NCI-H128 (cell line): ENCODE measurements around the gene KLF7.

Experiments used
- DNase-seq: peaks from one replicate; lab custom pipeline; 2025; ENCODE audit not compliant: unreplicated experiment; lab: John Stamatoyannopoulos, UW

Gene KLF7

DNA sequence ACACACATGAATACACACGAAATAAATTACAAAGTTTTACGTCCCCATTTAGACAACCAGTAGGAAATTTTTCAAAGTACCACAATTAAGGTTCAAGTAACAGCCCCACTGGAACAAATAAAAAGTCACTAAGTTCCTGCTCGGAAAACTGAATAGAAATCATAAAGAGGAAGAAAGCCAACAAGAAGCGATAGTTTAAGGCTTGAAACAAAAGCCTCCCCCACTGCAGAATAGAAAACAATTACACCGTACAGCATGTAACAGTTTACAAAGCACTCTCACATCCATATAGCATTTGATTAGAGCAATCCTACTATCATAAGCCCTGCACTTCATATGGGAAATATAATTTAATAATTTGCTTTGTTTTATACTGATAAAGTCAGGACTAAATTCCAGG is 15.5 kb downstream of the KLF7 start:
- DNase-seq, result no peak

DNA sequence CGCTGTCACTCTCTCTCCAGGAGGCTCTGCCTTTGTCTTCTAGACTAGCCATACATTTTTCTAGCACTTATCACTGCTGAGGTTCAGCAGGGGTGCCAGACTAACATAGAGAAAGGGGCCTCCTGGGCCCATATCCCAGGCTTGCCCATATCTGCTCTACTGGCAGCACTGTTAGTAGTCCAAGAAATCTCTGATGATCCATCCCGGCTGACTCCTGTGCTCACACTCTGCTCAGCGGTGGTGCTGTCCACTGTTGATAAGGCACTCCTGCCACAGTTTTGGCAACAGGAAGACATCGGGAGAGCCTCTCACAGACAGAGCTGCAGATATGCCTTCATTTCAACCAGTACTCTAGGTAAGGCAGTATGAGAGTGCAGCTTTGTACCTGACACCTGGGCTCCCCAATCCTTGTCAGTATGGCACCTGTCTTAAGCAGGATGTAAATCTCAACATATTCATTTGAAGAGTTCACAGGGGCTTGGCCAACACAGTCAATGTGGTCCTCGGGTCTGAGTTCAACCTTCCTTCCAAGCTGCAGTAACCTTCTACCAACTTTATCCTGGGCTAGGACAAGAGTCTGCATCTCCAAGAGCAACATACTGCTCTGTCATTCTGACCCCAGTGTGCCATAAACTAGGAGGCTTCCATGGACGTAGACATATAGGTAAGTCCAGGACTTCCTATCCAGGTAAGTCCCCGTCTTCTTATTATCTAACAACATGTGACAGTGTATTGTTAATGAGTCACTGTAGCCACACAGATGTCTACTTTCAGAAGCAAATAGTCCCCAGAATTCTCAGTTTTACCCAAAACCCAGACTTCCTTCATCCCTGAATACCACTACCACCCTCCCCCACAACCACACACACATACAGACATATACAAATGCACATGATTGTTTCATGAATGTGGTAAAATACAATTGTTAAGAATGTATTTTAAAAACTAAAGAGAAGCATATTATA is 16.2 kb downstream of the KLF7 start:
- no peak for DNase-seq

DNA sequence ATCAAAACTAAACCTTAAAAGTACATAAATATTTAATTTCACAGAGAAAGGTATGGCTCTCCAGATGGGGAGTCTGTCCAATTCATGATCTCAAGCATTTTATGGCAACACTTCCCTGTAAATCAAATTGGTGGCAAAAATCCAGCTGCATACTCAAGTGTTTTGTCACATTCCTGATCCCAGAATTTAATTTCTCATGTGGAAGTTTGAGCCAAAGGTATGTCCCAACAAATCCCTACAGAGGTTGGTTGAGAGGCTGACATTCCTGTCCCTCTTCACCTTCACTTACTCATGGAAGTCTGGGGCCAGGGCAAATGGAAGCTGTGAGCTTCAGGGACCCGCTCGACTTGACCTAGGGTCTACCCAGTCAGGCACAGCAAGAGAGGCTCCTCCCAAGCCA is 17.7 kb downstream of the KLF7 start:
- no peak for DNase-seq

DNA sequence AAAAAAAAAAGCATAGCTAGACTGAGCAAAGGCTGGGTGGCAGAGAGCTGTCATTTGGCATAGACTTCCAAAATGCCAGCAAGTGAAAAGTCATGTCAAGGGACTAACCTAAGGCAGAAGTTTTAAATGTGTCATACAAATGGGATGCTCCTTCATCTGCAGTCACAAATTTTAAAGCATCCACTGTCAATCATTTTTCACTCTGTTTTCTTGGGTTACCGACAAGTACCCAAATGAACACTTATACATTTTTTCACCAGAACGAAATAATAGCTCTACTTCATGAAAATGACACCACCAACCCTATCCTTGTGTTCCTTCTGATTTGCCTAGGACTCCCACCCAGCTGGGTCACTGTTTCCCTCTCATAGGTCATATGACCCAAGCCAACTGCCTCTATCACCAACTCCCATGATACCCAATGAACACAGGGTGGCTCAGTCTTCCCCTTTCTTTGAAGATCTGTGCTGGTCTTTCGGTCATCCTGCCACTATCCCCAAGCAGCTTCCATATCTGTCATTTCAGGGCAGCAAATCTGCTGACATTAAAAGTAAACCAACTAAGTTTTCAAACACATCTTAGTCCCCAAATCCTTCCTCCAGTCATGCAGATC is 21.5 kb downstream of the KLF7 start:
- no peak for DNase-seq

DNA sequence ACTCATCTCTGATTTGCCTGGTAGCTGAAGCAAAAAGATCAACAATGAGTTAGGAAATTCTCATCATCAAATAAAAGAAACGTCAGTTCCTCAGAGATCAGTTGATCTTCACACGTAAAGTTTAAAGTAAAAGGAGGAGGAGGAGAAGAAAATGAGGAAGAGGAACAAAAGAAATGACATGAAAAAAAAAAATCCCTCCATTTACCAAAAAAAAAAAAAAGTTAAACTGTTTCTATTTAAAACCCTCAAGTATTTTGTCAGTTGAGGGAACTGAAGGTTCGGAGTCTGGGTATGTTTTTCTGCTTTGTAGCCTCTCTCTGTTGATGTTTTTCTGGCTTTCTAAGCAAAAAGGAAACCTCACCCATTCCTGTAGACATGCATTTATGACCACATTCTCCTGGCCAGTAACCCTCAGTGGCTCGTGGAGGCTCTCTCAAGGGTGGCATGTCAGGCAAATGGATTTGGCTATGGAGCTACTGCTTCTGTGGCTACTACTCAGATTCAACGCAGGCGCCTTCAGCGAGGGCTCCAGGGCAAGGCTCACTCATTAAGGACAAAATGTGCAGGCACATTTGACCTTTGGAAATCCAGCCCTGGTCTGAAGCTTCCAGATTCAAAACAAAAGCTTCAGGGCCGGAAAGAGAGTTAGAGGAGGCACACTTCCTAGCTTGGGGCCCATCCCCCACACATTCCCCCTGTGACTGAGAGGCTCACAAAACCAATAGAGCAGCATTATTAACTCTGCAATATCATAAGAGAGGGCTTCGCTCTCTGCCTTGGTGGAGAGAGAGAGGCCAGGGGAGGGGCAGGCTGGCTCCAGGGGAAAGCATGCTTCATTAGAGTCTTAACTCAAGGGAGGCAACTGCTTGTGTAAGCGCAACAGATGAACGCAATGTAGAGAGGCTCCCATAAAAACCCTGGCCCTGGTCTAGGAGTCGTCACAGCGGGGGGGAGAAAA is 22.3 kb downstream of the KLF7 start:
- DNase-seq, result no peak

DNA sequence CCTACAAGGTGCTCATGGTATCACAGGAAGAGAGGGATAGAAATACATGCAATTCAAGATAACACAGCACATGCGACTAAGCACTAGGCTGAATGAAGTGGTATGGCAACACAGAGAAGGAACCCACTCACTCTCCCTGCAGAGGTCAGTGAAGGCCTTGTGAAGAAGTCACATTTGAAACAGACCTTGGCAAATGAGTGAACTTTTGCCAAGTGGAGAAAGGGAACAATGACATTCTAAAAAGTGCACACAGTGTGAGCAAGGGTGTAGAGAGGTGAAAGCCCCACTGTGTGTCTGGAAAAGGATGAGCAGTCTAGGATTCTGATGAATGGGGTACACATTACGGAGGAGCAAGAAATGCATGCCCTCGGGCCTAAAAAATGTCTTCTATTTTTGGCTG is 23.3 kb downstream of the KLF7 start:
- no peak for DNase-seq

DNA sequence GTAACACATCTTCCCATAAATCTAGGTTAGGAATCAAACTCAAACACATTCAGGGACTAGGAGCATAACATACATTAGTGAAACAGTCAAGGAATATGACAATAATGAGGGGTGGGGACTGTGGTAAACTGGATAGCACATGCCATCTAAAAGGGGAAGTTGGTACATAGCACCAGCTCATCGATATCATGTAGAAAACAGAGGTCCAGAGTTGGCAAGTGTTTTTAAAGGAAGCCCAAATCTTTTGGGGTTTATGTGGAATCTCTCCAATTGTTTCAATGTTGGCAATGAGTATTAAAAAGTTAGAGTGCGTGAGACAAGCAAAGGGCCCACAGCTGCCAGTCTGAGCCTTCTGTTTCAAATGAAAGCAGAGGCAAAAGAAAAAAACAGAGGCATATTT is 24.4 kb downstream of the KLF7 start:
- DNase-seq, result no peak

DNA sequence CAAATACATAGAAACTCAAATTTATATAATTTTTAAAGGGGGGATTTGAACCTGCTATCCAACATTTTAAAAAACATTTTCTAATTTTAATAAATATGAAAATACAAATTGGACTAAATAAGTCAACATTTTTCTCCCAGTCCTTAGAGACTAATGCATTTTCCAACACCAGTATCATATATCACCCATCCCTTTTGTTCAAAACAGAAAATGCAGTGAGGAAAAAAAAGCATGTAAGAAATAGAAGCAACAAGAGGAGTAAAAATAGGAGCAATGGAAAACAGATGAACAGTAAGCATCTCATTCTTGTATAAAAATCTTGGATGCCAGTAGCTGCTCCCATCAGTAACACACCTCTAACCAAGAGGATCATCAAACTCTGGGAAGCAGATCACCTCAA is 25.5 kb downstream of the KLF7 start:
- DNase-seq, result no peak

DNA sequence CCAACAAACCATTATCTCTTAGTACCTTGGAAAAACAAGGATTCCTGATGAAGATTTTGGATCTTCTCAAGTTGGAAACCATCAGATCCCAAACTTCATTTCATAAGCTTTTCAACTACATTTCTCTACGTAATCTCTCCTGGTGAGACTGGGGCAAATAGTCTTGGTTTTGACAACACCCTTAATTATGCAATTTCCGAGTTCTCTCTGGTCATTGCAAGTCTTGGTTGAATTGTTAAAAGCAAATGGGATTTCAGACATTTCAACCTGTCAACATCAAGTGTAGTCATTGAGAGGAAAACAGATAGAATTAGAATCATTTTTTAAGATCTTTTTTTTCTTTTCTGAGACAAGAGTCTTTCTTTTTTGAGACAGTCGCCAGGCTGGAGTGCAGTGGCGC is 26.2 kb downstream of the KLF7 start:
- DNase-seq, result no peak

DNA sequence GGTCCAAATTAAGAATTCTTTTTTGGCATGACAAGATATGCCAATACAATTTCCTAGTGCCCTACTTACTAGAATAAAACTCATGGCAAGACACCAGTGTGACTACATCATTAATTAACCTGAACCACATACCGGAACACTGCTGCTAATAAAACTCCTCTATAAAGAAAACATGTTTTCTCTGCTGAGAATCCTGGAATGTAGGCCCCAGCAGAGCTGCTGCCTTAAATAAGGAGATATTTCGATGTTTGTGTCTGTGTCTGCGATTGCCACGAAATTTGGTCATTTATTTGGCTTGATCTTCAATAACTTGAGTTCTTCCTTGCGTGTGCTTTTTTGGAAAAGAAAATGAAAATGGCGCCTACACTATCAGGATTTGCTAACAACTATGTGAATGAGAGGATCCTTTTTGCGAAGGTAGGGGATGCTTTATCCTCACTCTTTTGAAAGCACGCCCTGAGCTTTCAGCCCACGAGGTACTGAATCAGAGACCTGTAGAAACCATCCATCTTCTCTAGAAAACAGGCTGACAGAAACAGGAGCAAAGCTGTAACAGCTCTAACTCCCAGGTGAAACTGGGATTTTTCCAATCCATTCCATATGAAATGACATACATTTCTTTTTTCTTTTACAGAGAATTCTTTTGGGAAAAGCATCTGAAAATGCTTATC is 27.0 kb downstream of the KLF7 start:
- DNase-seq, result no peak

DNA sequence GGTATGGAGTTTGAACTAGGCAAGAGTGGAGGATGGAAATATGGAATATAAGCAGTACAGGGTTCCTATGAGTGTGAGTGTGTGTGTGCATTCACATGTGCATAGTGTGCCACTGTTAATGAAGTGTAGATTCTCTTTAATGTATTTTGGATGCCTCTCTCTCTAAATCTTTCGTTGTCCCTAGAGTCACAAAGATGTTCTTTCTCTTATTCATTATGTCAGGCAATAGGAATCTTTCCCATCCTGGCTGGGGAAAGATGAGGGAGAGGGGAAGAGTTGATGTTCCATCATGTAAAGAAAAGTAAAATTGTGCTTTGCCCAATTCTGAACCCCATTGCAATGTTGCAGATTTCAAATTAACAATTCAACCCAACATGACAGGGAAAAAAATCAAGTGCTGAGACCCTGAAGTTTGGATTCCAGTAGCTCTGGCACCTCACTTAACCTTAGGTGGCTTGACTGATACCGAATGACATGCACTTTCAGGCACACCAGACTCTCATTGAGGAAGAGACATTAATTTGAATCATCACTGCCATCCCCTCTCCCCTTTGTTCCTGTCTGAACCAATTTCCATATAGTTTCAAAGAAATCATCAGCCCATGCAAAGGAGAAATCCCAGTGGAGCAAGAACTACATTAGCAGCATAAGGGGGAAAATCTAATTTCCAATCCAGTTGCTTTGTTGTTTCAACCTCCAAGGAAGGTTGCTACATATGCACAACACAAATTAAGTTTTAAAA is 28.0 kb downstream of the KLF7 start:
- no peak for DNase-seq

DNA sequence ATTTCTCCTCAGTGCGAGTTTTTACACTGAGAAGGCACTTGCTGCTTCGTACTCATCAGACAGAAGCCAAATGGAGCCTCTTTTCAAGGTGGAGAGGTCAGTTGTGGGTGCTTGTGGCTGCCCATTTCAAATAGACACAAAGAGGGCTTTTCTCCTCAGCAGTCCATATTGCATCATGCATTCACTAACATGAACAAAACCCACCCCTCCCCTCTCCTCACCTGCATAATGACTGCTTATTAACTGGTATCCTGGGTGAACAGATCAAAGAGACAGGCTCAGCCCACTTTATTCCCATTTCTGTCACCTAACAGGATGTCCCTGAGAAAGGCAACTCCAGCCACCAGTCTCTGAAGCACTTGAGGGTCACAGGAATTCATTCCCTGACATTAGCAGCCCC is 28.9 kb downstream of the KLF7 start:
- DNase-seq, result no peak

DNA sequence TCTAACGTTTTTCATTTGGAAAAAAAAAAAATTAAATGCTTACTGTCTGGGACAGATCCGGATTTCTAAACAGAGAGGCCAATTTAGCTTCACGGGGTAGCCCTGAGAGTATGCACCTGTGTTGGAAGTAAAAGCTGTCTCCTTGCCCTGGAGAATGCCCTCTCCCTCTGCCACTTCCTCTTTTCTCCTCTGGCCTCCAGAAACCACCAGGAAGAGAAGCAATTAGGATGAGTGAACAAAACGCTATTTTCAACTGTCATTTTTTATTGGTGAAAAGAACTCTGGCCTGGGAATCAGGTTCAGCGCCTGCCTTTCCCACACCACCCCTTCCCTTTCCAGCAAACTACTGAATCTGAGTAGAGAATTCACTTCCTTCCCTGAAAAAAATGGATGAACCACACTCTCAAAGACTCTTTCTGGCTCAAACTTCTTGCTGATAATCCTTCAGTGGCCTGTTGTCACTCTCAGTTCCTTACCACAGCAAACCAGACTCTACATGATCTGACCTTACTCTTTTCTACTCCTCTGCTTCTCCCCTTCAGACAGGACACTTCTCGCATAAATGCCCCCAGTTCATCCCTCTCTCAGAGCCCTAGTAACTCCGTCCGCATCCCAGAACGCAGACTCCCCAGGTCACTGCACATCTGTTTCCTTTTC is 29.8 kb downstream of the KLF7 start:
- no peak for DNase-seq

DNA sequence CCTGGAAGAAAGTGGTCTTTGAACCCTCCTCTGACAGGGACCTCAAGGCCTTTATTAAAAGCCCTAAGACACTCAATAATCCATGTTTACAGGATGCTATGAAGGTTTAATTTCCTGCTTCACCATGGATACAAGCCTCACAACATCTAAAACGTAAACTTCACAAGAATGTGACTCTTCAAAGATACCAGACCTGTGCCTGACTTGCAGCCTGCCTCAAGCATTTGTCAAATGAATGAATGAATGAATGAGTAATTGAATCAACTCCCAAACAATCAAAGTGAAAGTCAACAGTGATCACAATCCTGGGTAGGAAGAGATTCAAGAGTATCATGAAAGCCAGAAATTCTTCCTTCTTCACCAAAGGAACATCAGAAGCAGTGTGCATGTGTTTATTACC is 30.4 kb downstream of the KLF7 start:
- DNase-seq, result no peak

DNA sequence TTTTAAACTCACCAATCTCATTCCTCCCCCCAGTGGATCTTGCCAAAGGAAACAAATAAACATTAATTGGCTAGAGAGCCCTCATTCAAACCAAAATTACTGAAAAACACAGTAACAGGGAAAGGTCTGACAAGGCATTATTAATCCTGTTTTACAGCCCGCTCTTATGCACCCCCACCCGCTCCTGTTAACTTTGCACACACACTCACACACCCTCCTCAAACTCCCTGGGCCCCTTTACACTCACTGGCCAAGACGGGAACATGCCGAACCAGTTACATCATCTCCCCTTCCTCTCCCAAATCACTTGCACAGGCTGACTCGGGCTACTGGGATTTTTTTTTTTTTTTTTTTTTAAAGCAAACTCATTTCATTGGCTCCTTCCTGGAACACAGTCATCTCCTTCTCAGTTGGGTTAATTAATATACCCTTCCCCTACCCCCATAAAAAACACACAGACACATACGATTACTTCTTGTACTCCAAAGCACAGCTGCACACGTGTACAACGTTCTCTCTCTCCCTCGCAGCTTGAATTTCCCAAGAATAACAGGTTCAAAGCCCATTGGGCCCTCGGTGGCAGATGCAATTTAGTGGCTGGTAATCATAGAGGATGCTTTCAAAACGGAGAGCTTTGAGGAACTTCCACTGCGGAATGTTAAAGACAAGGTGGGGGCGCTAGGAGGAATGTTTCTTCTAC is 31.8 kb downstream of the KLF7 start:
- no peak for DNase-seq

DNA sequence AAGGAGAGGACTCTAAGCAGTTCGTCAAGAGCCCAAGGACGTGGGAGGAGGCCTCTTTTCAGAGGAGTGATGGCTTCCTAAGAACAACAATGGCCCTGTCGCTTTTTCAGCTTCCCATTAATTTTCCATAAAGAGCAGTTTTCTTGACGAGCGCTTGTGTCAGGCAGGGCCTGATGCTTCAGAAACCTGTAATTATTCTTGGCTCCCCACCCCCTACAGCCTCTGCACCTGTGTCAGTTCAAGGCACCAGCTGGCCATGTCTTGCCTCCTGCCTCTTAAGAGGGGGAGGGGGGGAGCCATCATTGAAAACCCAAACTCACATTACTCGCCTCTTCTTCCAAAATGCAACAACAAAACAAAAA is 32.3 kb downstream of the KLF7 start:
- DNase-seq, result no peak

DNA sequence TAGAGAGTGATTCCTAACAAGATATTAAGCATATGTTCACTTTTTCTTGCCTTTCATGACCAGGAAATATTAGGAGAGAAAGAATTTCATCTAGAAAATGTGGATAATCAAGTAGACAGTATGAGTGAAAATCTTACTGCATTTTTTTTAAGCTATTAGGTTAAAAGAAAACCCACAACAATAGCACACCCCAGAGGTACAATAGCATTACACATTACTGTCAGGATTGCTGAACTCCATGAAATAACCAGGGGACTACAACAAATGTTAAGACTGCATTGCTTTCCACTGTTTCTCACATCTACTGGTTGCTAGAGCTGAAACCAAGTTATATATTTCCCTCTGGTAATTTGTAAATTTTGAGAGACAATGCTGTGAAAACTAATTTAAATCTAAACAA is 33.7 kb downstream of the KLF7 start:
- no peak for DNase-seq

DNA sequence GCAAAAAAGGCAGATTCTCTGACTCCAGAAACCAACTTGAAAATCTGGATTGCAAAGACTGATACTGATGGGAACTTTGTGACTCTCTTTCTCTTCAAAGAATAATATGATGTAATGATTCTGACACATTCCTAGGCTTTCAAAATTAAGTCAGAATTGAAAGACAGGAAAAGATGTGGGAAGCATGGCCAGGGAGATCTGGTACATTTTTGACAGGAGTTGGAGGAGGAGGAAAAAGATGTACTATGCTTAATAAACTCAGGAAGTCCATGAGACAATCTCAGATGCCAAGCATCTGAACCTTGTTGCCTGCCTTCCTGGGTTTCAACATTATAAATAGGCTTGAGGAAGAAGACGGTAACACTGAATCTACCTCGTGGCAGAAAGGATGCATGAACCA is 34.2 kb downstream of the KLF7 start:
- no peak for DNase-seq

DNA sequence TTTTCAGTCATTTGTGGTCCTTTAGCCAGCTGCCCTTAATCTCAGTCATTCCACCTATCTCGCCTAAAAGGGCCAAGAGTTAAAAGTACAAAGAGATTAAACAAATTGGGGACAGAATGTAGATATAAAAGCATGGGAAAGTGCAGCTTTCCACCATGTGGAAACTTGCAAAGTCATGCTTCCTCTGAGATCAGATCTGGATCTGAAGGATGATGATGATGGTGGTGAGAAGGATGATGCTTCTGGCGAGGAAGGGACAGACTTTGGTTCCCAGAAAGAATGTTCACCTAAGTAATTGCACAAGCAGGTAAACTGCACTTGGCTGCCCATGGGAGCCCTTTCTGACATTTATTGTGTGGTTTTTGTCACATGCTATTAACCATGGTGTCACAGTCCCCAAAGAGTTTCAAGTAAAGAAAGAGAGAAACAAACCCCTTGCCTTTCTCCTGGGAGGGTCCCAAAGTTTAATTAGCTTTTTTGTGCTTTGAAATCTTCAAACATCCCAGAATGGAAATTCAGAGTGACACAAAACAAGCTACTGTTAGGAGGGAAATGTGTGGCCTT is 34.7 kb downstream of the KLF7 start:
- no peak for DNase-seq
